ENCODE results near the gene AKR1B1.

DNA sequence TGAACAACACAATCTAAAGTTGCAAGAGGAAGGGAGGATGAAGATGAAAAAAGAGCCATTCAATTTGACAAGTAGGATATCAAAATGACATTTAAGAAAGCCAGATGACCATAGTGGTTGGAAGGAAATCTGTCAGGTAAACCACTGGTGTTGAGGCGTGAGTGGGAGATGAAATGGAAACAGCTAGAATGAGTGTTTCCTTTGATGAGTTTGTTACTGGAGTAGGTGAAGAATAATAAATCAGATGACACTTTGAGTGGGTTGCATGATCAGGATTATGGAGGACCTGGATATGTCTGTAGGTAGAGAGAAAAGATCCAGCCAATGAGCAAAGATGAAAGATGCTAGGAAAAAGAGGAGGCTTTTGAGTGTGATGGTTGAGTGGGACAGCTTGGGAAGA is 33.1 kb downstream of the AKR1B1 start:
- no peak for TF ChIP-seq YY1 (IDR thresholded peaks at IDR 0.05; ENCODE audit: insufficient read depth, insufficient read length)
- TF ChIP-seq SUZ12 (IDR thresholded peaks at IDR 0.05; ENCODE audit: extremely low read depth, insufficient read depth, insufficient read length): no peak
- TF ChIP-seq ZNF274 (IDR thresholded peaks at IDR 0.05; ENCODE audit: low read depth, low read length): no peak
